GM12878 (cell line): ENCODE measurements around the gene CBX8. TPM values are rescaled to one million over a fixed set of nuclear protein-coding genes. Genes with fewer than 3 reads are reported as not detected.

Experiments
- CEBPB ChIP-seq, 2 experiments: fragments of 150-350 bp in 1 of 2; IDR thresholded peaks; 2 replicates each; pipeline ENCODE4 v1.6.1; 2012 to 2014; ENCODE audit warnings: low read depth in 2 of 2, low read length in 2 of 2, borderline replicate concordance in 1 of 2, inconsistent platforms in 1 of 2
- CHD1 ChIP-seq: IDR thresholded peaks from 2 replicates; pipeline ENCODE4 v1.6.1; 2012; ENCODE audit warnings: low read depth, low read length, improper control_type of control experiment
- E2F8 ChIP-seq: fragments of 450-650 bp; IDR thresholded peaks from 2 replicates; pipeline ENCODE4 v1.6.1; 2018; ENCODE audit warnings: mild to moderate bottlenecking, low read depth, moderate library complexity; ENCODE audit not compliant: partially characterized antibody
- HSF1 ChIP-seq: fragments of 150-350 bp; IDR thresholded peaks from 2 replicates; pipeline ENCODE4 v1.6.1; 2014; ENCODE audit warnings: mild to moderate bottlenecking, low read depth, low read length
- KAT2A ChIP-seq: conservative IDR thresholded peaks from 2 replicates; pipeline ENCODE4 v1.6.1; 2011; ENCODE audit warnings: low read depth, low read length; ENCODE audit not compliant: control insufficient read depth
- MTA3 ChIP-seq: IDR thresholded peaks from 2 replicates; pipeline ENCODE4 v1.6.1; 2012; ENCODE audit warnings: low read length, inconsistent platforms, borderline replicate concordance
- RUNX3 ChIP-seq: IDR thresholded peaks from 2 replicates; pipeline ENCODE4 v1.6.1; 2012; ENCODE audit warnings: low read length, inconsistent platforms
- STAT1 ChIP-seq: fragments of 450-650 bp; conservative IDR thresholded peaks from 2 replicates; pipeline ENCODE4 v1.6.1; 2014; ENCODE audit warnings: antibody characterized with exemption, mild to moderate bottlenecking
- TARDBP ChIP-seq: IDR thresholded peaks from 2 replicates; pipeline ENCODE4 v1.6.1; 2016; ENCODE audit warnings: borderline replicate concordance
- TCF7 ChIP-seq: IDR thresholded peaks from 2 replicates; pipeline ENCODE4 v1.6.1; 2014; ENCODE audit warnings: antibody characterized with exemption, borderline replicate concordance
- YBX1 ChIP-seq: fragments of 450-650 bp; IDR thresholded peaks from 2 replicates; pipeline ENCODE4 v1.6.1; 2016; ENCODE audit warnings: antibody characterized with exemption
- ZNF274 ChIP-seq: IDR thresholded peaks from one replicate; pipeline ENCODE4 v1.8.0; 2011; ENCODE audit not compliant: insufficient read length, insufficient read depth
- ZNF384 ChIP-seq: IDR thresholded peaks from 2 replicates; pipeline ENCODE4 v1.6.1; 2012; ENCODE audit warnings: low read depth, mild to moderate bottlenecking, low read length, improper control_type of control experiment, borderline replicate concordance
- ZNF592 ChIP-seq: fragments of 450-650 bp; IDR thresholded peaks from 2 replicates; pipeline ENCODE4 v1.6.1; 2017; ENCODE audit warnings: mild to moderate bottlenecking, moderate library complexity
- polyA plus RNA-seq, 11 experiments: library from polyadenylated mRNA; depleted of rRNA in 4 of 11; unstranded in 6 of 11; stranded (reverse) in 5 of 11; fragments of >200 nt; fragmentation: Nextera tagmentation in 4 of 11; fragmentation: Illumina TruSeq in 1 of 11; extraction: Ambion mirVana in 4 of 11; extraction: Trizol in 1 of 11; gene quantifications; 1 replicate in 1 of 11; 2 replicates in 10 of 11; pipeline versions ENCODE4 v1.2.1 to v1.2.3, GENCODE V29; 2011 to 2016; ENCODE audit warnings: inconsistent platforms in 2 of 11, missing spikeins in 2 of 11, low read depth in 1 of 11
- total RNA-seq, 4 experiments: library from RNA; depleted of rRNA in 3 of 4; stranded (reverse); fragments of >200 nt in 3 of 4; fragmentation: Illumina TruSeq in 1 of 4; extraction: Trizol in 1 of 4; gene quantifications; 2 replicates each; pipeline versions ENCODE4 v1.2.1 to v1.2.3, GENCODE V29; 2013 to 2021

The CBX8 gene
- total and polyA plus RNA-seq, 10 of the 15 experiments (the other 5 are each of a cell fraction or from before 2014, with no cell fraction given): 0.03 to 6.7 (median 1.9) TPM

GRCh38 chr17:79802736-79803420 lies 6.0 kb upstream of the CBX8 start (continued):
- TF ChIP-seq ZNF592: no peak
- TF ChIP-seq CEBPB (IDR thresholded peaks at IDR 0.05; ENCODE audit: borderline replicate concordance in 1 of 2, low read depth in 2 of 2, low read length in 2 of 2): no peak
- TF ChIP-seq STAT1: no peak
- TF ChIP-seq TARDBP: no peak
- TF ChIP-seq YBX1: no peak
- TF ChIP-seq MTA3: no peak
- TF ChIP-seq RUNX3: no peak
- no peak for TF ChIP-seq TCF7
- no peak for TF ChIP-seq E2F8
- no peak for TF ChIP-seq ZNF384
- TF ChIP-seq CHD1: no peak
- no peak for TF ChIP-seq KAT2A
- TF ChIP-seq ZNF274: no peak
- TF ChIP-seq HSF1: no peak
